Smooth muscle cell (in vitro differentiated cells): Measurements from ENCODE around the gene ATP9A. TPM values are rescaled to one million over a fixed set of nuclear protein-coding genes. Genes with fewer than 3 reads are reported as not detected.

Experiments used
- DNase-seq: peaks from one replicate; lab custom pipeline; 2025; ENCODE audit not compliant: unreplicated experiment; lab: John Stamatoyannopoulos, UW
- H2AFZ ChIP-seq: fragments of 200-600 bp; sonication (generic); 2 replicates; pipeline ENCODE4 v1.6.0; 2016; ENCODE audit warnings: antibody characterized with exemption, low read depth, mild to moderate bottlenecking
- H3F3A ChIP-seq: fragments of 200-600 bp; sonication (generic); 2 replicates; pipeline ENCODE4 v1.6.0; 2017; ENCODE audit warnings: antibody characterized with exemption, low read depth
- H3K27ac ChIP-seq: fragments of 200-600 bp; sonication (generic); 2 replicates; pipeline ENCODE4 v1.5.1; 2016; ENCODE audit warnings: low read depth, mild to moderate bottlenecking
- H3K27me3 ChIP-seq: fragments of 200-600 bp; sonication (generic); 2 replicates; pipeline ENCODE4 v1.6.1; 2016; ENCODE audit warnings: low read depth, mild to moderate bottlenecking
- H3K36me3 ChIP-seq: fragments of 200-600 bp; sonication (generic); 2 replicates; pipeline ENCODE4 v1.5.1; 2016; ENCODE audit warnings: low read depth
- H3K4me1 ChIP-seq: fragments of 200-600 bp; sonication (generic); 2 replicates; pipeline ENCODE4 v1.5.1; 2016; ENCODE audit warnings: low read depth
- H3K4me2 ChIP-seq: fragments of 200-600 bp; sonication (generic); 2 replicates; pipeline ENCODE4 v1.6.0; 2016; ENCODE audit warnings: mild to moderate bottlenecking
- H3K4me3 ChIP-seq: fragments of 200-600 bp; sonication (generic); 2 replicates; pipeline ENCODE4 v1.5.1; 2016; ENCODE audit warnings: mild to moderate bottlenecking
- H3K79me2 ChIP-seq: fragments of 200-600 bp; sonication (generic); 2 replicates; pipeline ENCODE4 v1.6.0; 2016; ENCODE audit warnings: low read depth, mild to moderate bottlenecking
- H3K9ac ChIP-seq: fragments of 200-600 bp; sonication (generic); 2 replicates; pipeline ENCODE4 v1.6.0; 2016; ENCODE audit warnings: low read depth
- H3K9me3 ChIP-seq: fragments of 200-600 bp; sonication (generic); replicated peaks from 2 replicates; pipeline ENCODE4 v1.5.1; 2016; ENCODE audit warnings: low read depth
- H4K20me1 ChIP-seq: fragments of 200-600 bp; sonication (generic); 2 replicates; pipeline ENCODE4 v1.6.0; 2016; ENCODE audit warnings: low read depth
- CTCF ChIP-seq: fragments of 200-600 bp; sonication (generic); IDR thresholded peaks from 2 replicates; pipeline ENCODE4 v1.5.1; 2017; ENCODE audit warnings: borderline replicate concordance, mild to moderate bottlenecking, antibody characterized with exemption; ENCODE audit not compliant: insufficient read depth, poor library complexity, severe bottlenecking
- WGBS: methylation state at CpG from one replicate; pipeline ENCODE4 v1.1.7; 2016; ENCODE audit warnings: low lambda C conversion rate; 5-methylcytosine and 5-hydroxymethylcytosine counted together
- polyA plus RNA-seq: library from polyadenylated mRNA; unstranded; fragments of >200 nt; fragmentation: Nextera tagmentation; extraction: Ambion mirVana; gene quantifications from 2 replicates; pipeline ENCODE4 v1.2.1, GENCODE V29; 2016
- total RNA-seq: library from RNA; depleted of rRNA; stranded (reverse); fragments of >200 nt; gene quantifications from 2 replicates; pipeline ENCODE4 v1.2.3, GENCODE V29; 2014

The ATP9A gene
- total and polyA plus RNA-seq, 2 experiments from 2014 or later: 3.4 to 8.0 TPM

- Histone ChIP-seq H3K9me3 (no peaks in the 10 kb centered on the region), H3K79me2 (no peaks in the 10 kb centered on the region), H2AFZ (no peak overlapping the region), H3K9ac (no peak overlapping the region), H3K36me3 (no peaks in the 10 kb centered on the region), H4K20me1 (peaks cover 6% of the 10 kb centered on the region), H3K4me3 (no peak overlapping the region), H3K4me2 (peak overlapping the region; percentile 33), H3K4me1 (no peaks in the 10 kb centered on the region), H3F3A (no peaks in the 10 kb centered on the region), H3K27ac (no peak overlapping the region), H3K27me3 (no peaks in the 10 kb centered on the region)
- no peak for DNase-seq
- 75% methylated on average over 12 of the region's 12 CpGs for WGBS
- TF ChIP-seq CTCF: no peak
These were observed 35.9 kb downstream of the ATP9A start for GRCh38 chr20:51732096-51732791.

- no peaks in the 10 kb centered on the region for H3F3A ChIP-seq
- no peaks in the 10 kb centered on the region for H3K79me2 ChIP-seq
- no peaks in the 10 kb centered on the region for H3K4me1 ChIP-seq
- H3K36me3 ChIP-seq: no peaks in the 10 kb centered on the region
- no peak for TF ChIP-seq CTCF
- no peak overlapping the region for H3K4me3 ChIP-seq
- H4K20me1 ChIP-seq: peaks cover 6% of the 10 kb centered on the region
- H3K27ac ChIP-seq: no peak overlapping the region
- DNase-seq: no peak
- no peak overlapping the region for H2AFZ ChIP-seq
- H3K27me3 ChIP-seq: no peaks in the 10 kb centered on the region
- WGBS: 55% methylated on average over 7 of the region's 7 CpGs
- H3K9ac ChIP-seq: no peak overlapping the region
- peak overlapping the region; percentile 33 for H3K4me2 ChIP-seq
- H3K9me3 ChIP-seq: no peaks in the 10 kb centered on the region
These were observed 36.5 kb downstream of the ATP9A start for GRCh38 chr20:51731731-51732095.

- no peaks in the 10 kb centered on the region for H3K36me3 ChIP-seq
- DNase-seq: no peak
- 94% methylated on average over 13 of the region's 13 CpGs for WGBS
- H4K20me1 ChIP-seq: peaks cover 6% of the 10 kb centered on the region
- H3K79me2 ChIP-seq: no peaks in the 10 kb centered on the region
- no peaks in the 10 kb centered on the region for H3K4me1 ChIP-seq
- H3F3A ChIP-seq: no peaks in the 10 kb centered on the region
- H3K27me3 ChIP-seq: no peaks in the 10 kb centered on the region
- no peak overlapping the region for H3K9ac ChIP-seq
- H2AFZ ChIP-seq: no peak overlapping the region
- no peaks in the 10 kb centered on the region for H3K9me3 ChIP-seq
- no peak overlapping the region for H3K4me3 ChIP-seq
- no peak for TF ChIP-seq CTCF
- no peak overlapping the region for H3K4me2 ChIP-seq
- no peak overlapping the region for H3K27ac ChIP-seq
These were observed 38.4 kb downstream of the ATP9A start for GRCh38 chr20:51729771-51730170.

GRCh38 chr20:51728737-51729136, 39.5 kb downstream of the ATP9A start:
- Histone ChIP-seq H3K79me2 (no peaks in the 10 kb centered on the region), H3K27ac (no peak overlapping the region), H3K27me3 (no peaks in the 10 kb centered on the region), H3K36me3 (no peaks in the 10 kb centered on the region), H2AFZ (no peak overlapping the region), H3F3A (no peaks in the 10 kb centered on the region), H3K4me3 (no peak overlapping the region), H4K20me1 (peaks cover 6% of the 10 kb centered on the region), H3K9me3 (no peaks in the 10 kb centered on the region), H3K4me1 (no peaks in the 10 kb centered on the region), H3K4me2 (no peak overlapping the region), H3K9ac (no peak overlapping the region)
- TF ChIP-seq CTCF: no peak
- DNase-seq: no peak
- WGBS: 64% methylated on average over 1 of the region's 1 CpG
